OCI-LY3 (cell line): ENCODE measurements around the gene AGRN.
"Not testable (repeated sequence)": the region's sequence is repeated elsewhere in the genome, so short reads cannot be mapped to it uniquely, and the experiment has no call there.

Experiments used
- H2AFZ ChIP-seq: fragments of 200-600, 300-600 bp; shearing (Covaris generic); 2 replicates; pipeline ENCODE4 v1.6.0; 2014; ENCODE audit warnings: antibody characterized with exemption, low read depth, low read length
- H3K27ac ChIP-seq: fragments of 200-600, 300-600 bp; sonication (generic); 2 replicates; pipeline ENCODE4 v1.5.1; 2014; ENCODE audit warnings: mild to moderate bottlenecking, low read length, moderate library complexity, mixed read lengths
- H3K27me3 ChIP-seq: fragments of 200-600, 300-600 bp; sonication (generic); 2 replicates; pipeline ENCODE4 v1.6.1; 2014; ENCODE audit warnings: low read depth, low read length, mixed read lengths
- H3K36me3 ChIP-seq: fragments of 200-600, 300-600 bp; sonication (generic); replicated peaks from 2 replicates; pipeline ENCODE3; 2014; ENCODE audit warnings: low read depth, low read length, mixed read lengths
- H3K4me1 ChIP-seq: fragments of 300-600, 200-600 bp; sonication (generic); 2 replicates; pipeline ENCODE4 v1.6.1; 2014; ENCODE audit warnings: low read length, mixed read lengths
- H3K4me2 ChIP-seq: fragments of 200-600, 300-600 bp; sonication (generic); 2 replicates; pipeline ENCODE4 v1.6.1; 2014; ENCODE audit warnings: low read length, mixed read lengths
- H3K4me3 ChIP-seq: fragments of 300-600, 200-600 bp; sonication (generic); 2 replicates; pipeline ENCODE4 v1.5.1; 2014; ENCODE audit warnings: antibody characterized with exemption, mild to moderate bottlenecking, low read length, moderate library complexity
- H3K79me2 ChIP-seq: fragments of 300-600, 200-600 bp; shearing (Covaris generic); 2 replicates; pipeline ENCODE4 v1.6.1; 2014; ENCODE audit warnings: mild to moderate bottlenecking, low read length, mixed read lengths
- H3K9ac ChIP-seq: fragments of 300-600, 200-600 bp; shearing (Covaris generic); 2 replicates; pipeline ENCODE4 v1.6.0; 2014; ENCODE audit warnings: mild to moderate bottlenecking, low read length, moderate library complexity
- H3K9me3 ChIP-seq: fragments of 200-600, 300-600 bp; shearing (Covaris generic); 2 replicates; pipeline ENCODE4 v1.6.1; 2014; ENCODE audit warnings: low read length, mixed read lengths; ENCODE audit not compliant: insufficient read depth
- H4K20me1 ChIP-seq: fragments of 200-600, 300-600 bp; sonication (generic); 2 replicates; pipeline ENCODE4 v1.6.1; 2016; ENCODE audit warnings: low read length, mixed read lengths; ENCODE audit not compliant: insufficient read depth
- EZH2phosphoT487 ChIP-seq: fragments of 200-600 bp; shearing (Covaris generic); IDR thresholded peaks from 2 replicates; pipeline ENCODE4 v1.6.1; 2018; ENCODE audit warnings: antibody characterized with exemption, mixed run types, low read depth
- TF ChIP-seq, protein P1 (sequence below): fragments of 200-600, 300-600 bp; sonication (generic); IDR thresholded peaks from 2 replicates; pipeline ENCODE4 v1.5.1; 2014; ENCODE audit warnings: antibody characterized with exemption, low read length, low read depth

AGRN gene

GRCh38 chr1:983798-984475 is 36.0 kb upstream of the AGRN start:
- no peak for TF ChIP-seq EZH2phosphoT487
- TF ChIP-seq, protein P1, sequence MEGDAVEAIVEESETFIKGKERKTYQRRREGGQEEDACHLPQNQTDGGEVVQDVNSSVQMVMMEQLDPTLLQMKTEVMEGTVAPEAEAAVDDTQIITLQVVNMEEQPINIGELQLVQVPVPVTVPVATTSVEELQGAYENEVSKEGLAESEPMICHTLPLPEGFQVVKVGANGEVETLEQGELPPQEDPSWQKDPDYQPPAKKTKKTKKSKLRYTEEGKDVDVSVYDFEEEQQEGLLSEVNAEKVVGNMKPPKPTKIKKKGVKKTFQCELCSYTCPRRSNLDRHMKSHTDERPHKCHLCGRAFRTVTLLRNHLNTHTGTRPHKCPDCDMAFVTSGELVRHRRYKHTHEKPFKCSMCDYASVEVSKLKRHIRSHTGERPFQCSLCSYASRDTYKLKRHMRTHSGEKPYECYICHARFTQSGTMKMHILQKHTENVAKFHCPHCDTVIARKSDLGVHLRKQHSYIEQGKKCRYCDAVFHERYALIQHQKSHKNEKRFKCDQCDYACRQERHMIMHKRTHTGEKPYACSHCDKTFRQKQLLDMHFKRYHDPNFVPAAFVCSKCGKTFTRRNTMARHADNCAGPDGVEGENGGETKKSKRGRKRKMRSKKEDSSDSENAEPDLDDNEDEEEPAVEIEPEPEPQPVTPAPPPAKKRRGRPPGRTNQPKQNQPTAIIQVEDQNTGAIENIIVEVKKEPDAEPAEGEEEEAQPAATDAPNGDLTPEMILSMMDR: peak; percentile 71
- Histone ChIP-seq H3K27me3 (peaks cover 5% of the 10 kb centered on the region), H4K20me1 (no peaks in the 10 kb centered on the region), H3K4me1 (no peaks in the 10 kb centered on the region), H3K27ac (no peak overlapping the region), H2AFZ (no peak overlapping the region), H3K4me3 (no peak overlapping the region), H3K79me2 (no peaks in the 10 kb centered on the region), H3K9ac (no peak overlapping the region), H3K4me2 (no peak overlapping the region), H3K36me3 (no peaks in the 10 kb centered on the region), H3K9me3 (no peaks in the 10 kb centered on the region)

GRCh38 chr1:984476-984814 is 35.5 kb upstream of the AGRN start:
- no peak overlapping the region for H3K27ac ChIP-seq
- no peak for TF ChIP-seq EZH2phosphoT487
- TF ChIP-seq, protein P1: no peak
- H4K20me1 ChIP-seq: no peaks in the 10 kb centered on the region
- H3K9ac ChIP-seq: no peak overlapping the region
- H3K4me1 ChIP-seq: no peaks in the 10 kb centered on the region
- H3K4me3 ChIP-seq: no peak overlapping the region
- no peak overlapping the region for H3K4me2 ChIP-seq
- no peak overlapping the region for H2AFZ ChIP-seq
- H3K36me3 ChIP-seq: no peaks in the 10 kb centered on the region
- H3K79me2 ChIP-seq: no peaks in the 10 kb centered on the region
- peaks cover 10% of the 10 kb centered on the region for H3K27me3 ChIP-seq
- no peaks in the 10 kb centered on the region for H3K9me3 ChIP-seq

DNA sequence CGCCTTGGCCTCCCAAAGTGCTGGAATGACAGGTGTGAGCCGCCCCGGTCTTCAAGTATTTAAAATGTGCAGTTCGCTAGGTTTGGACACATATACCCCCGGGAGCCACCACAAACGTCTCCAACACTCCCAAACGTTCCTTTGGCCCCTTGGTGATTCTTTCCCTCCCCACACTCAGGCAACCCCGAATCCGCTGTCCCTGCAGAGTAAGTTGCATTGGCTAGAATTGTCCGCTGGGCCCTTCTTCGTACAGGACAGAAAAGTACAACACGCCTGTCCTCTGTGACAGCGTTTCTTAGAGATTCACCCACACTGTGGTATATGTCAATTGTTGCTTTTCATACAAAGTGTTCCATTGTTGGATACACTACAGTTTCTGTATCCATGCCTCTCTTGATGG is 34.8 kb upstream of the AGRN start:
- Histone ChIP-seq H3K27me3 (peaks cover 15% of the 10 kb centered on the region), H3K4me3 (no peak overlapping the region), H3K79me2 (no peaks in the 10 kb centered on the region), H3K27ac (no peak overlapping the region), H3K9ac (no peak overlapping the region), H4K20me1 (no peaks in the 10 kb centered on the region), H2AFZ (no peak overlapping the region), H3K4me1 (no peaks in the 10 kb centered on the region), H3K36me3 (no peaks in the 10 kb centered on the region), H3K4me2 (no peak overlapping the region), H3K9me3 (no peaks in the 10 kb centered on the region)
- TF ChIP-seq EZH2phosphoT487: no peak
- TF ChIP-seq, protein P1: no peak

- not testable (repeated sequence) for H3K36me3 ChIP-seq, H3K27ac ChIP-seq, H3K9ac ChIP-seq, H3K4me3 ChIP-seq, H4K20me1 ChIP-seq, H3K9me3 ChIP-seq, H2AFZ ChIP-seq, H3K4me2 ChIP-seq, H3K79me2 ChIP-seq
- Histone ChIP-seq H3K27me3 (peaks cover 18% of the 10 kb centered on the region), H3K4me1 (peaks cover 14% of the 10 kb centered on the region)
Observed at GRCh38 chr1:988061-988460, 31.9 kb upstream of the AGRN start.

- peaks cover 23% of the 10 kb centered on the region for H3K27me3 ChIP-seq
- H3K4me1 ChIP-seq: peaks cover 18% of the 10 kb centered on the region
Observed at GRCh38 chr1:991275-991674, 28.6 kb upstream of the AGRN start.

More at GRCh38 chr1:991275-991674, 28.6 kb upstream of the AGRN start:
- not testable (repeated sequence) for H3K27ac ChIP-seq, H3K9ac ChIP-seq, H3K36me3 ChIP-seq, H3K79me2 ChIP-seq, H4K20me1 ChIP-seq, H3K4me3 ChIP-seq, H2AFZ ChIP-seq, H3K4me2 ChIP-seq, H3K9me3 ChIP-seq
